ENCODE measurements around the gene UBE2R2. TPM values are rescaled to one million over a fixed set of nuclear protein-coding genes. Genes with fewer than 3 reads are reported as not detected.
"Not testable (repeated sequence)": the region's sequence is repeated elsewhere in the genome, so short reads cannot be mapped to it uniquely, and the experiment has no call there.

Gene UBE2R2
- total RNA-seq, 5 donors from 2014 or later (not counting 1 experiment from before 2014, with no cell fraction given), result 23.8 to 29.3 (median 28.1) TPM

- peaks cover 39 to 56% (median 46%) of the 10 kb centered on the region in 3 donors for H3K4me1 Mint-ChIP-seq
- CTCF ChIA-PET, result not testable (repeated sequence)
- 100% methylated on average over 3 of the region's 8 CpGs for WGBS (ENCODE audit: insufficient coverage)
These were observed 46.1 kb downstream of the UBE2R2 start for GRCh38 chr9:33863027-33863426.

DNA sequence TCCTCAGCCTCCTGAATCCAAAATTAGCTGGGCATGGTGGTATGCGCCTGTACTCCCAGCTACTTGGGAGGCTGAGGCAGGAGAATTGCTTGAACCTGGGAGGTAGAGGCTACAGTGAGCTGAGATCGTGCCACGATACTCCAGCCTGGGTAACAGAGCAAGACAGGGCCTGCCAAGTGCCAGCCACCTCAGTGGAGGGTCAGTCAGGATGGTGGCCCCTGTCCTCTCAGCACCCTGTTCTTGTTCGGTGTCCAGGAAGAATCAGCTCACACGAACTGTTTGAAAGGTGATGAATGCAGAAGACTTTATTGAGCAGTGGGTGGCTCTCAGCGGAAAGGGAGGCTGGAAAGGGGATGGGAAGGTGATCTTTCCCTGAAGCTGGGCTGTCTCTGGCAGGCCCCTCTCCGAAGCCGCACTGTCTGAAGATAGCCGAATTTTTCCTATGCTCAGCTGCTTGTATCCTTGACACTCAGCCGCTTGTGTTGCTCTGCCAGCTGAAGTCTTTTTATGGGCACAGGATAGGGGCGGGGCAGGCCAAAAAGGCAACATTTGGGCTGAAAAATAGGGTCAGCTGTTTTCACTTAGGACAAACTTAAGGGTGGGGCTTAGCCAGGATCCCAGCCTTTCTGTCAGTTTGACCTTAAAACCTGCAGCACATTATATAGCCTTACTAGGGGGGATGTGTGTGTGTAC is 50.9 kb downstream of the UBE2R2 start:
- Mint-ChIP-seq H3K9me3 (no peaks in the 10 kb centered on the region), H3K4me3 (no peak overlapping the region), H3K27me3 (no peaks in the 10 kb centered on the region), H3K36me3 (peaks cover 9% of the 10 kb centered on the region), H3K27ac (no peak overlapping the region), H3K4me1 (peaks cover 34 to 44% (median 43%) of the 10 kb centered on the region in 3 donors)
- Histone ChIP-seq H3K9me3 (no peaks in the 10 kb centered on the region), H3K4me3 (ENCODE audit: control insufficient read depth in 1 of 2, extremely low read depth in 1 of 2, low read length in 1 of 2) (no peak overlapping the region), H3K36me3 (ENCODE audit: control insufficient read depth in 2 of 2, extremely low read depth in 1 of 2, insufficient read depth in 1 of 2, low read length in 1 of 2) (peaks cover 0 to 5% of the 10 kb centered on the region in 2 donors), H3K27me3 (replicated peaks in 1 of 2; ENCODE audit: control insufficient read depth in 2 of 2, extremely low read depth in 1 of 2, insufficient read depth in 2 of 2, low read length in 1 of 2) (no peaks in the 10 kb centered on the region), H3K27ac (ENCODE audit: low read length) (no peak overlapping the region), H3K4me1 (ENCODE audit: control insufficient read depth in 1 of 2, extremely low read depth in 1 of 2, insufficient read depth in 2 of 2, low read length in 2 of 2) (peaks cover 0 to 13% of the 10 kb centered on the region in 2 experiments)
- WGBS (ENCODE audit: insufficient coverage), result 97% methylated on average over 9 of the region's 11 CpGs
- ChIA-PET POLR2A (no interaction called here), CTCF (interaction anchor here (0.6 kb wide), 3 partner anchors 18 to 1184 kb away, joined by 3 to 12 read pairs (median 5); no protein-coding TSS in a partner anchor)
- no peak for DNase-seq
- ATAC-seq (replicated peaks in 1 of 4), result no peak

More at GRCh38 chr9:33863027-33863426, 46.1 kb downstream of the UBE2R2 start:
- H3K4me3 Mint-ChIP-seq; H3K9me3 ChIP-seq; H3K9me3 Mint-ChIP-seq; H3K27ac Mint-ChIP-seq; ATAC-seq (replicated peaks in 1 of 4); H3K4me3 ChIP-seq (ENCODE audit: control insufficient read depth in 1 of 2, extremely low read depth in 1 of 2, low read length in 1 of 2); POLR2A ChIA-PET; H3K27ac ChIP-seq (ENCODE audit: low read length); H3K27me3 ChIP-seq (replicated peaks in 1 of 2; ENCODE audit: control insufficient read depth in 2 of 2, extremely low read depth in 1 of 2, insufficient read depth in 2 of 2, low read length in 1 of 2); H3K4me1 ChIP-seq (ENCODE audit: control insufficient read depth in 1 of 2, extremely low read depth in 1 of 2, insufficient read depth in 2 of 2, low read length in 2 of 2); DNase-seq; H3K36me3 ChIP-seq (ENCODE audit: control insufficient read depth in 2 of 2, extremely low read depth in 1 of 2, insufficient read depth in 1 of 2, low read length in 1 of 2); H3K27me3 Mint-ChIP-seq: not testable (repeated sequence)
- peaks cover 13% of the 10 kb centered on the region for H3K36me3 Mint-ChIP-seq

DNA sequence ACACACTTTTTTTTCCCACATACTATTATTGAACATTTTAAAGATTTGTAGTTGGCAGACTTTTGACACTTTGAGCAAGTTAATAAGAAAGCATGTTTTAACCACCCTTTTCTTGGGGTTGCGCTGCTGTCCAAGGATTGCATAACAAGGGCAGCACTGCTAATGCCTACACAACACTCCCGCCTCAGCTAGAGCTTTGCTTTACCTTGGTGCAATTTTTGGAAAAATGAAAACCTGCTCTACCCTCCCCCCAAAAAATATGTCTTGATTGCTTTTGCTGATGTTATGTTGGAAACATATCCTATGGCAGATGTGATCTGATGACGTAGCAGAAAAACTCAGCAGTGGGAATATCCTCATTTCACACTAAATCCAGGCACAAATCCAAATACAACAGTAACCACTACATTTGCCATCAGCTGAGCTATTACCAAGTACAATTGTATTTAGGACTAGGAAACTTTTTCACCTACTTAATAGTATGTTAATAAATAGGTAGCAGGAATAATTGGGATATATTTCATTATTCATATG is 51.5 kb downstream of the UBE2R2 start:
- H3K9me3 Mint-ChIP-seq, result no peaks in the 10 kb centered on the region
- POLR2A ChIA-PET, result no interaction called here

DNA sequence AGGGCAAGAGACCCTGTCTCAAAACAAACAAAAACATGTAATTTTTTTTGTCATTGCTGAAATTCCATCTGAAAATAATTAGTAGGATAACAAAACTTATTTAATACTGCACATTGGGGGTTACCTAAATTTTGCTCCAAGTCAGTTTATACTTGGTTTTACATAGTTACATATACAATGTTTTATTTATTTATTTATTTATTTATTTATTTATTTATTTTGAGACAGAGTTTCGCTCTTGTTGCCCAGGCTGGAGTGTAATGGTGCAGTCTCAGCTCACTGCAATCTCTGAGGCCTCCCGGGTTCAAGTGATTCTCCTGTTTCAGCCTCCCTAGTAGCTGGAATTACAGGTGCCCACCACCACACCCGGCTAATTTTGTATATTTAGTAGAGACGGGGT is 52.3 kb downstream of the UBE2R2 start:
- H3K4me1 Mint-ChIP-seq, result peaks cover 34 to 44% (median 41%) of the 10 kb centered on the region in 3 donors
- H3K4me3 ChIP-seq (ENCODE audit: control insufficient read depth in 1 of 2, extremely low read depth in 1 of 2, low read length in 1 of 2); H3K9me3 Mint-ChIP-seq; H3K4me3 Mint-ChIP-seq; H3K36me3 ChIP-seq (ENCODE audit: control insufficient read depth in 2 of 2, extremely low read depth in 1 of 2, insufficient read depth in 1 of 2, low read length in 1 of 2); CTCF ChIA-PET; H3K36me3 Mint-ChIP-seq; POLR2A ChIA-PET; H3K9me3 ChIP-seq; DNase-seq; H3K27ac Mint-ChIP-seq; H3K27me3 ChIP-seq (replicated peaks in 1 of 2; ENCODE audit: control insufficient read depth in 2 of 2, extremely low read depth in 1 of 2, insufficient read depth in 2 of 2, low read length in 1 of 2); ATAC-seq (replicated peaks in 1 of 4); H3K27me3 Mint-ChIP-seq; H3K27ac ChIP-seq (ENCODE audit: low read length): not testable (repeated sequence)
- H3K4me1 ChIP-seq (ENCODE audit: control insufficient read depth in 1 of 2, extremely low read depth in 1 of 2, insufficient read depth in 2 of 2, low read length in 2 of 2), result peaks cover 0 to 13% of the 10 kb centered on the region in 2 experiments
- no CpG with 5 or more reads among the region's 4 CpGs for WGBS (ENCODE audit: insufficient coverage)

More for the DNA sequence above, 51.5 kb downstream of the UBE2R2 start:
- no peaks in the 10 kb centered on the region for H3K9me3 ChIP-seq
- H3K4me1 ChIP-seq (ENCODE audit: control insufficient read depth in 1 of 2, extremely low read depth in 1 of 2, insufficient read depth in 2 of 2, low read length in 2 of 2), result peaks cover 0 to 13% of the 10 kb centered on the region in 2 experiments
- DNase-seq (no peak), ATAC-seq (replicated peaks in 1 of 4) (no peak)
- no peaks in the 10 kb centered on the region for H3K27me3 ChIP-seq (replicated peaks in 1 of 2; ENCODE audit: control insufficient read depth in 2 of 2, extremely low read depth in 1 of 2, insufficient read depth in 2 of 2, low read length in 1 of 2)
- no peak overlapping the region for H3K27ac ChIP-seq (ENCODE audit: low read length)
- 100% methylated on average over 1 of the region's 3 CpGs for WGBS (ENCODE audit: insufficient coverage)
- H3K36me3 Mint-ChIP-seq, result peaks cover 9% of the 10 kb centered on the region
- CTCF ChIA-PET, result interaction anchor here in 1 of 2 donors (0.6 kb wide), 1 partner anchor 1184 kb away, joined by 3 read pairs; no protein-coding TSS in a partner anchor
- H3K4me3 ChIP-seq (ENCODE audit: control insufficient read depth in 1 of 2, extremely low read depth in 1 of 2, low read length in 1 of 2), result no peak overlapping the region
- H3K27me3 Mint-ChIP-seq, result no peaks in the 10 kb centered on the region
- peaks cover 34 to 44% (median 43%) of the 10 kb centered on the region in 3 donors for H3K4me1 Mint-ChIP-seq
- no peak overlapping the region for H3K4me3 Mint-ChIP-seq
- peaks cover 0 to 5% of the 10 kb centered on the region in 2 donors for H3K36me3 ChIP-seq (ENCODE audit: control insufficient read depth in 2 of 2, extremely low read depth in 1 of 2, insufficient read depth in 1 of 2, low read length in 1 of 2)
- H3K27ac Mint-ChIP-seq, result no peak overlapping the region

DNA sequence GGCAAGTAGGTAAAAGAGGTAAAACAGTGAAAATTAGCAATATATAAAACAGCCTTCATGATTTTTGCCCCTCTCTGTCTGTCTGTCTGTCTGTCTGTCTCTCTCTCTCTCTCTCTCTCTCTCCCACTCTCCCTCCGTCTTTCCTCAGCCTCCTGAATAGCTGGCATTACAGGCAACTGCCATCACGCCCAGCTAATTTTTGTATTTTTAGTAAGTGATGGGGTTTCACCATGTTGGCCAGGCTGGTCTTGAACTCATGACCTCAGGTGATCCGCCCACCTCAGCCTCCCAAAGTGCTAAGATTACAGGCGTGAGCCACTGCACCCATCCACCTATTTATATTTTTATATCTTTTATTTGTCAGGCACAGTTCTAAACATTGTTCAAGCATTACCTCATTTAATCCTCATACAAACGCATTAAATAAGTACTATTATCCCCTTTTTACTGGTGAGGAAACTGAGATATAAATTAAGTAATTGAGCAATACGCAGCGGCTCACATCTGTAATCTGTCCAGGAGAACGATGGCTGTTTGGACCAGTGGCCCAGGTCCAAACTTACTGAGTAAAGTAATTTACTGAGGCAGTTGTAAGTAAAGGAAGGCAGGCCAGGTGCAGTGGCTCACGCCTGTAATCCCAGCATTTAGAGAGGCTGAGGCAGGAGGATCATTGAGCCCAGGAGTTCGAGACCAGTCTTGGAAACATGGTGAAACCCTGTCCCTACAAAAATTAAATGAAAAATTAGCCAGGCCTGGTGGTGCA is 60.9 kb downstream of the UBE2R2 start:
- DNase-seq, result no peak
- 90% methylated on average over 2 of the region's 10 CpGs for WGBS (ENCODE audit: insufficient coverage)
- Histone ChIP-seq H3K4me3 (ENCODE audit: control insufficient read depth in 1 of 2, extremely low read depth in 1 of 2, low read length in 1 of 2) (no peak overlapping the region), H3K36me3 (ENCODE audit: control insufficient read depth in 2 of 2, extremely low read depth in 1 of 2, insufficient read depth in 1 of 2, low read length in 1 of 2) (peaks cover 0 to 8% of the 10 kb centered on the region in 2 donors), H3K27me3 (replicated peaks in 1 of 2; ENCODE audit: control insufficient read depth in 2 of 2, extremely low read depth in 1 of 2, insufficient read depth in 2 of 2, low read length in 1 of 2) (no peaks in the 10 kb centered on the region), H3K4me1 (ENCODE audit: control insufficient read depth in 1 of 2, extremely low read depth in 1 of 2, insufficient read depth in 2 of 2, low read length in 2 of 2) (peaks cover 2 to 7% of the 10 kb centered on the region in 2 experiments), H3K27ac (ENCODE audit: low read length) (no peak overlapping the region), H3K9me3 (no peaks in the 10 kb centered on the region)
- H3K27ac Mint-ChIP-seq, result peak overlapping the region in 1 of 2 donors; percentile 21
- peaks cover 42 to 45% (median 44%) of the 10 kb centered on the region in 3 donors for H3K4me1 Mint-ChIP-seq
- no peak for ATAC-seq (replicated peaks in 1 of 4)
- POLR2A ChIA-PET, result interaction anchor here in 1 of 2 donors (0.6 kb wide), 1 partner anchor 67 kb away, joined by 4 read pairs; no protein-coding TSS in a partner anchor
- no peaks in the 10 kb centered on the region for H3K27me3 Mint-ChIP-seq
- H3K36me3 Mint-ChIP-seq, result no peaks in the 10 kb centered on the region
- no peaks in the 10 kb centered on the region for H3K9me3 Mint-ChIP-seq
- no peak overlapping the region for H3K4me3 Mint-ChIP-seq
- CTCF ChIA-PET, result no interaction called here

DNA sequence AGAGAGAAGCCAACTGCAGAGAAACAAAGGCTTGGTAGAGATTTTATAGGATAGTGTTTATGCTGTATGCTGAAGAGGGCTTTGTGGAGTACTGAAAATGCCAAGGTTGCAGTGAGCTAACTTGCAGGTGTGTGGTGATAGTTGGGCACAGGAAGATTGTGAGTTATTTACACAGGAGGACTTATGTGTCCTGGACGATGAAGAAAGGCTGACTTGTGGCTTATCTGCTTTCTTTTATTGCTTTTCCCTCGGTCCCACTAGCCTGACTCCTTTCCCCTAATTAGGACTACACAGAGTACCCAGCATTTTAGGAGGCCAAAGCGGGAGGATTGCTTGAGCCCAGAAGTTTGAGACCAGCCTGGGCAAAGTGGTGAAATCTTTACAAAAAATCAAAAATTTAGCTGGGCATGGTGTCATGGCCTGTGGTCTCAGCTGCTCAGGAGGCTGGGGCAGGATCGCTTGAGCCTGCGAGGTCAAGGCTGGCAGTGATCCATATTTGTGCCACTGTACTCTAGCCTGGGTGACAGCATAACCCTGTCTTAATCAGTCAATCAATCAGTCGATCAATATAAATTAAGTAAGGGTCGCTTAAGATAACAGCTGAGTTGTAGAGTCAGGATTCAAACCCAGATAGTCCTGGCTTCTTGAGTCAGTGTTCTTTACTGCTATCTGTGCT is 61.9 kb downstream of the UBE2R2 start:
- Mint-ChIP-seq H3K4me3 (no peak overlapping the region), H3K9me3 (no peaks in the 10 kb centered on the region), H3K36me3 (no peaks in the 10 kb centered on the region), H3K4me1 (peaks cover 46 to 51% (median 50%) of the 10 kb centered on the region in 3 donors), H3K27me3 (no peaks in the 10 kb centered on the region), H3K27ac (peak overlapping the region in 1 of 2 donors; percentile 21)
- Histone ChIP-seq H3K4me1 (ENCODE audit: control insufficient read depth in 1 of 2, extremely low read depth in 1 of 2, insufficient read depth in 2 of 2, low read length in 2 of 2) (peaks cover 2 to 12% of the 10 kb centered on the region in 2 experiments), H3K4me3 (ENCODE audit: control insufficient read depth in 1 of 2, extremely low read depth in 1 of 2, low read length in 1 of 2) (no peak overlapping the region), H3K27ac (ENCODE audit: low read length) (no peak overlapping the region), H3K27me3 (replicated peaks in 1 of 2; ENCODE audit: control insufficient read depth in 2 of 2, extremely low read depth in 1 of 2, insufficient read depth in 2 of 2, low read length in 1 of 2) (no peaks in the 10 kb centered on the region), H3K36me3 (ENCODE audit: control insufficient read depth in 2 of 2, extremely low read depth in 1 of 2, insufficient read depth in 1 of 2, low read length in 1 of 2) (peaks cover 0 to 8% of the 10 kb centered on the region in 2 donors), H3K9me3 (no peaks in the 10 kb centered on the region)
- ATAC-seq (replicated peaks in 1 of 4), result no peak
- CTCF ChIA-PET, result no interaction called here
- whole genome bisulfite sequencing (ENCODE audit: insufficient coverage), result 100% methylated on average over 2 of the region's 7 CpGs
- POLR2A ChIA-PET, result no interaction called here
- DNase-seq, result no peak

All from T-cell (primary cell).